GM19467 (cell line): Measurements from ENCODE around the gene CCDC61.

Experiments
- ATAC-seq: cut with Tn5 transposase; IDR thresholded peaks from one replicate; pipeline ENCODE4 v1.9.1; 2021; ENCODE audit warnings: mild to moderate bottlenecking, moderate library complexity; ENCODE audit not compliant: unreplicated experiment

Gene CCDC61

GRCh38 chr19:45973553-45974338 is 21.5 kb upstream of the CCDC61 start, which contains the start of gene NOVA2:
Gene NOVA2, minus strand, starts transcription at chr19:45973865. Its CDS starts 514 bp downstream, at chr19:45973351.
- ATAC-seq: no peak

GRCh38 chr19:45975306-45976070 is 19.8 kb upstream of the CCDC61 start:
- no peak for ATAC-seq

- ATAC-seq: no peak
Observed at GRCh38 chr19:45976178-45976577, 19.1 kb upstream of the CCDC61 start.

GRCh38 chr19:45978156-45978555 is 17.1 kb upstream of the CCDC61 start:
- ATAC-seq: no peak

GRCh38 chr19:45981350-45981749 is 13.9 kb upstream of the CCDC61 start:
- ATAC-seq: no peak

GRCh38 chr19:45985321-45985720 is 9.9 kb upstream of the CCDC61 start:
- no peak for ATAC-seq

- ATAC-seq: no peak
Observed at GRCh38 chr19:45990113-45990728, 5.0 kb upstream of the CCDC61 start.

- ATAC-seq: peak; percentile 12
Observed at GRCh38 chr19:45994456-45994997, 740 bp upstream of the CCDC61 start.

- no peak for ATAC-seq
Observed at GRCh38 chr19:45995715-45996385, 583 bp downstream of the CCDC61 start.

GRCh38 chr19:45996933-45997332 is 1.7 kb downstream of the CCDC61 start:
- no peak for ATAC-seq

- ATAC-seq: no peak
Observed at GRCh38 chr19:45998834-45999233, 3.6 kb downstream of the CCDC61 start.

- no peak for ATAC-seq
Observed at GRCh38 chr19:45999653-46000121, 4.4 kb downstream of the CCDC61 start.

GRCh38 chr19:46000491-46001246 is 5.4 kb downstream of the CCDC61 start:
- ATAC-seq: no peak

- no peak for ATAC-seq
Observed at GRCh38 chr19:46002678-46003275, 7.5 kb downstream of the CCDC61 start.

GRCh38 chr19:46006411-46006810 is 11.1 kb downstream of the CCDC61 start:
- no peak for ATAC-seq

- no peak for ATAC-seq
Observed at GRCh38 chr19:46009530-46010510, 14.6 kb downstream of the CCDC61 start.

- ATAC-seq: no peak
Observed at GRCh38 chr19:46014534-46014933, 19.3 kb downstream of the CCDC61 start.

GRCh38 chr19:46014941-46015686 is 19.8 kb downstream of the CCDC61 start:
- no peak for ATAC-seq
